Right forelimb (tissue), 1 donor: ENCODE data around the gene RDH16.

Experiments used
- DNase-seq: peaks from one replicate; pipeline ENCODE4 v3.0.0-alpha.2; 2018

RDH16 gene

DNA sequence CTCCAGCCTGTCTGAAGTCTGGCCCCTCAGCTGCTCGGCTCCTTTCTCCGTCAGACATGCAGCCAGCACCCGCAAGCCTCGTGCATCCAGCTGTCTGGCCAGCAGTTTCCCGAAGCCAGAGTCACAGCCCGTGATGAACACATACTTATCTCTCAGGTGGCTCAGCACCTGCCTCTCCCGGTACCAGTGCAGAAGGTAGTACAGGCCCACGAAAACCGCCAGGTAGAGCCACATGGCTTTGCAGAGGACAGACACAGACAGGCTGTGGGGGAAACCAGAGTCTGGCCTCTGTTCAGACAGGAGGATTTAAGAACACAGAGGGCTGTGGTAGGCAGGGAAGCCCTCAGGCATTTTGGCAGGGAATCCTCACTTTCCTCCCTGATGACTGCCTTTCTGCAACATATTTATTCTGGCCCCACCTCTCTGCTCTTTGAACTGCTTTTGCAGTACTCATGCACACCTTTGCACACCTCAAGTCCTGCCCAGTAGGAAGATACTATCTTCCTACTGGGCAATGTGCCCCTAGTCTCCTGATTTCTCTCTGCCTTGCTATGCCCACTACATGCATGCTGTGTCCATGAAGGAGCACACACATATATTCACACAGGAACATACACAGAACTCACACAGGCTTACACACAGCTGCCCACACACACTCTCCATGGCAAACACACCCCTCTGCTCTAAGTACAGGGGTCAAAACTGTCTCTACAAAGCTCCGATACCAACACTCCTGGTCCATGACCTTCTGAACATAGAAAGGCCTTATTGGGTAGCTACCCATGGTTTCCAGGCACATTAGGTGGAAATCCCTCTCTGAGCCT lies at the start of gene RDH16:
Gene RDH16, minus strand, starts transcription at position 380 of the 824 bp plus-strand sequence. Its CDS starts 146 bp downstream, at position 234.
- no peak for DNase-seq

DNA sequence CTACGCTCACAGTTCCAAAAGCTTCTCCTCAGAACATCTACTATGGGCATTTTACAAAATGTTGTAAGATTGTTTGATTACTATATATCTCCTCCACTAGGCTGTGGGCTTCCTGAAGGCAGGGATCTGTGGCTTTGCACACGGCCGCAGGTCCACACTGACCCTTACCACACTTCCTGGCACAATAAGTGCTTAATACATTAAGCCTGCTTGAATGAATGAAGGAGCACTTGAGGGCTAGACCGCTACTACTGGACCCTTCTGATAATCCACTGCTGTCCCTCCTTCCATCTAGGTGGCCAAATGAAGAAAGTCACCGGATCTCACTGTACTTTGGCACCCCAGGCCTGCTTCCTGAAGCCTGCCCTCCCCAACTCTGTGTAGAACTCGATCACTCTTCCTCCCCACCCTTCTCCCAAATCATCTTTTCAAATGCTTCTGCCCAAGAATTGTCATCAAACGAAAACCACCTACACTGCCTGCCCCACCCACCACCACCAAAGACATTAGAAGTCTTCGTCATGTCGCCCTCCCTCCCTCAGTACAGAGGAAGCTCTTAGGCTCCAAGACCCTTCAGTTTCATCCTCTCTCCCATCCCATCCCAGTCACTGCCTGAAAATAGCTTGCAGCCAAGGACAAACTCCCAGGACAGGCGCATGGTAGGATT lies 49.5 kb upstream of the RDH16 start:
- no peak for DNase-seq

GRCh38 chr12:57005980-57006808 lies 48.8 kb upstream of the RDH16 start, which contains the start of gene ZBTB39:
Gene ZBTB39 (minus strand): TSS chr12:57006546. CDS start chr12:57004917, 1,629 bp downstream.
- DNase-seq: peak; percentile 79

- no peak for DNase-seq
Measured at GRCh38 chr12:57004651-57005050, 47.2 kb upstream of the RDH16 start.

- no peak for DNase-seq
Measured at GRCh38 chr12:57003395-57003794, 46.0 kb upstream of the RDH16 start.

DNA sequence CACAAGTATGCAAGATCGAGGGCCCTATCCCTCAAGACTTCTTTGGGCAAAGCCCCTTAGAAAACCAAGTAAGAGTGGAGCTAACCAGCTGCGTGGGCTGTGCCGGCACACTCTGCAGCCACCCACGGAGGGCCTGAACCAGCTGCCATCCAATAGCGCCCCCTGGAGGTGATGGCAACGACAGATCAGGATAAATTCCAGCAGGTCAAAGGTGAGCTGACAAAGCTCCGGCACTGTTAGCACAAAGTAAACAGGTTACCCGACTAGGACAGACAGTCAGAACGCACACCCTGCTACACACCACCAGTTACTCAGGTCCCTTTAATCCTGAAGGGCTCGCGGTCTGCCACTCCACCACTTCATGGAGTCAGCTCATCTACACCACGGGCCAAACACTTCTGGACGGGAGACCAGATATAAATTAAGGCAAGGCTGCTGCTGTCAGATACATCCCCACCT lies 44.1 kb upstream of the RDH16 start:
- no peak for DNase-seq

GRCh38 chr12:57000393-57000792 lies 43.0 kb upstream of the RDH16 start:
- DNase-seq: no peak

DNA sequence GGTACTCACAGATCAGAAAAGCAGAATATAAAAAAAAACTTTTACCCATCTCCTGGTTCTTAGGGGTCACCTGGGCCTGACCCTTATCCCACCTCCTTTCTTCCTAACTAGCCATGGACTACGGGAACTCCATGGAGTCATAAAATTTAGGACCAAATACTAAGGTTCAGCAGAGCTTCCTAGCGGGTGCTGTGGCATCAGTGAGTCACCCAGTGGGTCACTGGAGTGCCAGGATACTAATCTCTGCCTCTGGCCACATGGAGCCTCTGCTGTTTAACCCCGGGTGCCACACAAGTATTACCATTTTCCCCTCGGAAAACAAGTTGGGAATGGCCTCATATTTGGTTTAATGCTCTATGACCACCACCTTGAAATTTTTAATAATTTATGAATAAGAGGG lies 42.0 kb upstream of the RDH16 start:
- DNase-seq: no peak

DNA sequence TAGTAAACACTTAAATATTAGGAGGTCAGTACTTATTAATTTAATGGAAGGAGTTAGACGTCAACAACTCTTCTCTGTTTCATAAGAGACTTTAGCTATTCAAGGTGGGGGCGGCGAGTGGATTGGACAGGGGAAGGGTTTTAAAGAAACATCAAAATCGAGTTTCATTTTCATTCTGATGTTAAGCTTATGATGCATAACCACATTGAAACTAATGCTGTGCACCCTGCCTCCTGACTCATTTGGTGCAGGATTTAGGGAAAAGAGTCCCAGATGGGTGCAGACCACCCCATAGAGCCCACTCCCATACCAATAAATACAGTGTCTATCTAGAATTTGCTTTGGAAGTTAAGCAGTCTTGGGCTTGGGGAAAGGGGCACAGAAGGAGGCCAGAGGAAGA lies 41.6 kb upstream of the RDH16 start:
- no peak for DNase-seq

DNA sequence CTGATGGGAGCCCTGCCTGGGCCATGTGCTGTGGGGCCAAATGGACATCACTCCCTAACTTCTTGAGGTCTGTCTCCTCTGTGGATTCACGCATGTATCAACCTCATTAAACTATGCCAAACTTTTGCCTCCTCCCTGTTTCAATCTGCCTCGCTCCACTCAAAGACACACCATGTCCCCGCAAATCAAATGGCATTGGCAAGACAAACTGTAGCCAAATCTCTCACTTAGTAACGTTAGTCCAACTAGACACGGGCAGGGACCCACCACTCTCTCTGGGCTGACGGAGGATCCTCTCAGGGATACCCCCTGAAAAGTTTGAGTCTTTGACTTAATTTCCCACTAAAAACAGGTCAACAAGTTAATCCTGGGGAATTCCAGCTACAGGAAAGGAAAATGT lies 40.9 kb upstream of the RDH16 start:
- DNase-seq: no peak

DNA sequence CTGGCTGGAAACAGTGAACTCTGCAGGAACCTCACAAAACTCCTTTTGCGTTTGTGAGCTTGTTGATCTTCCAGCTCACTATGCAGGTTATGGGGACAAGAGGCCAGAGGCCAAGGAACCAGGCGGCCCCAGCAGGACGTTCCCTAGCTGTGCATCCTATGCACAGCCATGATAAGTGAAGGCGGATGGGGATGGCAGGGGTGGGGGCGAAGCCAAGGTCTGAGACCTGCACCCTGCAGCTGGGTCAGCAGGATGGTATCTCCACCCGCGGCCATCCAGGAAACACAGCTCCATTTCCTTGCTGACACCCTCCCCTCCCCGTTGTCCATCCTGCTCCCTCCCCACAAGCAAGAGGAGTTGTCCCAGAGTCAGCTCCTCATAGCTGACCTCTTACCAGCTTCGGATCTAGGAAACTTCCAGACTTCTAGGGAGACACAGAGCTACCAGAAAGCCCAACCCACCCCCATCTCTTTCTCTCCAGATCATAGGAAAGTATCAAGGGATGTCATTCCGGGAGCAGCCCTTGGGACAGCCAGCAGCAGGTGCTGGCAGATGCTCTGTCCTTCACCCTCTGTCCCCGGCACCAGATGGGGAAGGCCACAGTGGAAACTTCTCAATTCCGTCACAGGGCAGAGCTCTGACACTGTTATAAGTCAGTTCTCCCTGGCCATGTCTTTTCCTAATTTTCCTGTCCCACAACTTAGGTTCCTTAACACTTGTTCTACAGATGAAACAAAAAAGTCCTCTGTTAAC lies 39.6 kb upstream of the RDH16 start:
- no peak for DNase-seq

DNA sequence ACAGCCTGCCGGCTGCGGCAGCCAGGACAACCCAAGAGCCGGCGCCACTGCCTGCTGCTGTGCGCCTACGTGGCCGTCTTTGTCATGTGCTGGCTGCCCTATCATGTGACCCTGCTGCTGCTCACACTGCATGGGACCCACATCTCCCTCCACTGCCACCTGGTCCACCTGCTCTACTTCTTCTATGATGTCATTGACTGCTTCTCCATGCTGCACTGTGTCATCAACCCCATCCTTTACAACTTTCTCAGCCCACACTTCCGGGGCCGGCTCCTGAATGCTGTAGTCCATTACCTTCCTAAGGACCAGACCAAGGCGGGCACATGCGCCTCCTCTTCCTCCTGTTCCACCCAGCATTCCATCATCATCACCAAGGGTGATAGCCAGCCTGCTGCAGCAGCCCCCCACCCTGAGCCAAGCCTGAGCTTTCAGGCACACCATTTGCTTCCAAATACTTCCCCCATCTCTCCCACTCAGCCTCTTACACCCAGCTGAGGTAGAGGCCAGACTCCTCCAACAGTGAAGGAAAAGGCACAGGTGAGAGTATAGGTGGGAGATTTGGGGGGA lies 38.6 kb upstream of the RDH16 start:
- no peak for DNase-seq

DNA sequence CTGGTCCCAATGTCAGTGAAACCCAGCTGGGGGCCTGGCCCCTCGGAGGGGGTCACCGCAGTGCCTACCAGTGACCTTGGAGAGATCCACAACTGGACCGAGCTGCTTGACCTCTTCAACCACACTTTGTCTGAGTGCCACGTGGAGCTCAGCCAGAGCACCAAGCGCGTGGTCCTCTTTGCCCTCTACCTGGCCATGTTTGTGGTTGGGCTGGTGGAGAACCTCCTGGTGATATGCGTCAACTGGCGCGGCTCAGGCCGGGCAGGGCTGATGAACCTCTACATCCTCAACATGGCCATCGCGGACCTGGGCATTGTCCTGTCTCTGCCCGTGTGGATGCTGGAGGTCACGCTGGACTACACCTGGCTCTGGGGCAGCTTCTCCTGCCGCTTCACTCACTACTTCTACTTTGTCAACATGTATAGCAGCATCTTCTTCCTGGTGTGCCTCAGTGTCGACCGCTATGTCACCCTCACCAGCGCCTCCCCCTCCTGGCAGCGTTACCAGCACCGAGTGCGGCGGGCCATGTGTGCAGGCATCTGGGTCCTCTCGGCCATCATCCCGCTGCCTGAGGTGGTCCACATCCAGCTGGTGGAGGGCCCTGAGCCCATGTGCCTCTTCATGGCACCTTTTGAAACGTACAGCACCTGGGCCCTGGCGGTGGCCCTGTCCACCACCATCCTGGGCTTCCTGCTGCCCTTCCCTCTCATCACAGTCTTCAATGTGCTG lies 38.0 kb upstream of the RDH16 start:
- DNase-seq: no peak

GRCh38 chr12:56994231-56994746 lies 36.9 kb upstream of the RDH16 start:
- DNase-seq: no peak

GRCh38 chr12:56993346-56993745 lies 35.9 kb upstream of the RDH16 start:
- DNase-seq: no peak

DNA sequence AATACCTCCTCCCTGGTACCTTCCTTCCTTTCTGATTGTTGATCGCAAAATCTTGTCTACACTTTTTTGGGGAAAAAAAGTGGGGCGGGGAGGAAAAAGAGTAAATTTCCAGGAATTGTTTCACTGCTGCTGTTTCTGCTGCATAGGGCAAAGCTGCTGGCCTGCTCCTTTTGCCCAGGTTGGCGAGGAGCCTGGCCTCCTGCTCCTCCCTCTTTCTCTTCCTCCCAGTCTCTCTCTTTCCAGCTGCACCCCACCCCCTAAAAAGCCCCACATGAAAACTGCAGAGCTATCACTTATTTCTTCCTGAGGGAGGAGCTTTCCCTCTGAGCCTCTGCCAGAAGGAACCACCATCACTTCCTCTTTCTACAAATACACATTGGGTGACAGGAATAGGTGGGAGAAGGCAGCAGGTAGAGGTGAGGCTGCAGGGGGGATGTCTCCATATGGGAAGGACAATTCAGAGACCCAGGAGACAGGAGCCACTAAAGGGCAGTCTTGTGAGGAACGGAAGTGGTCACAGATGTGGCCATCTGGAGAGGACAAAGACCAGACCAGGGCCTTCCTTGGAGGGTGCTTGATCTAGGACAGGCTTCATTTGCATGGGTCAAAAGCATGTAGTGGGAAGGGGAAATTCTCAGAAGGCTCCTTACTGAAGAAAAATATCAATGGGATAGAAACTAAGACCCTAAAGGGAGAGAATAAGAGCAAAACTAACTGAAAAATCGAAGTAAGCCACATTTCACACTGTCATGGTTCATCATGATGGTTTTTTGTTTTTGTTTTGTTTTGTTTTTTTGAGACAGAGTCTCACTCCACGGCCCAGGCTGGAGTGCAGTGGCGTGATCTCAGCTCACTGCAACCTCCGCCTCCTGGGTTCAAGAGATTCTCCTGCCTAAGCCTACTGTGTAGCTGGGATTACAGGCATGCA lies 34.2 kb upstream of the RDH16 start:
- DNase-seq: no peak

DNA sequence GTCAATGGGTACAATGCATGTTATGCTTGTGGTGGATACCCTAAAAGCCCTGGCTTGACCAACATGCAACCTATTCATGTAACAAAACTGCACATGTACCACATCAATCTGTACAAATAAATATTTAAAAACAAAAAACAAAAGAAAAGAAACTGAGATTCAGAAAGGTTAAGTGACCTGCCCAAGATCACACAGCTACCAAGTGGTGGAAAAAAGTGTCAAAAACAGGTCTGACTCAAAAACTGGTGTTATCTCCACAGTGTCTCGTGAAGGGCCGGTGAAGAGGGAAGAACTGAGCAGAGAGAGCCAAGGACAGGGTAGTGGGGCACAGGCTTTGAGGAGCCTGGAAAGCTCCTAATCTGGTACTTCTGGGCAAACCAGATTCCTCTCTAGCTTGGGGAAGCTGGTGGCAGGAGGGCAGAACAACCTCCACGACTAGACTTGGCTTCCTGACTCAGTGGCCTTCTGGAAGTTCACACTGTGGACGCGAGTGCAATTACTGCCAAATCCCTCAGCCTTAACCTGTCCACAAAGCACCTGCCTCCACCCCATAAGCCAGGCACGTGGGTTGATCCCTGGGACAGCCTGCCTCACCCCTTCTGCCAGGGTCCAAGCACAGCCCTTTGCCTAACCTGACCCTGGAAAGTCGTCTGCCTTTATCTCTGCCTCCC lies 33.4 kb upstream of the RDH16 start:
- no peak for DNase-seq

- DNase-seq: no peak
Measured at GRCh38 chr12:56989861-56990610, 32.6 kb upstream of the RDH16 start.
